GM21576 (cell line): Measurements from ENCODE around the gene SGTA.
"Not testable (repeated sequence)": the region's sequence is repeated elsewhere in the genome, so short reads cannot be mapped to it uniquely, and the experiment has no call there.

Source experiments
- ATAC-seq: cut with Tn5 transposase; IDR thresholded peaks from one replicate; pipeline ENCODE4 v1.9.1; 2021; ENCODE audit warnings: mild to moderate bottlenecking, moderate library complexity; ENCODE audit not compliant: unreplicated experiment

Gene SGTA

GRCh38 chr19:2715470-2716274 lies 67.4 kb downstream of the SGTA start:
- ATAC-seq: no peak

- ATAC-seq: no peak
Measured at GRCh38 chr19:2714531-2715269, 68.4 kb downstream of the SGTA start.

GRCh38 chr19:2714102-2714501 lies 69.0 kb downstream of the SGTA start:
- not testable (repeated sequence) for ATAC-seq

GRCh38 chr19:2713170-2713569 lies 69.9 kb downstream of the SGTA start:
- ATAC-seq: not testable (repeated sequence)

- ATAC-seq: no peak
Measured at GRCh38 chr19:2711875-2712205, 71.2 kb downstream of the SGTA start.

GRCh38 chr19:2711172-2711874 lies 71.8 kb downstream of the SGTA start:
- no peak for ATAC-seq

- ATAC-seq: no peak
Measured at GRCh38 chr19:2706251-2706650, 76.8 kb downstream of the SGTA start.
